GM18502 (cell line): ENCODE measurements around the gene DKC1.

ENCODE experiments used
- ATAC-seq: cut with Tn5 transposase; IDR thresholded peaks from one replicate; pipeline ENCODE4 v1.9.1; 2021; ENCODE audit warnings: mild to moderate bottlenecking; ENCODE audit not compliant: unreplicated experiment, poor library complexity

The DKC1 gene

GRCh38 chrX:154735695-154736393, 26.8 kb upstream of the DKC1 start:
- ATAC-seq, result no peak

GRCh38 chrX:154737136-154737535, 25.5 kb upstream of the DKC1 start:
- ATAC-seq, result no peak

GRCh38 chrX:154738011-154738738, 24.5 kb upstream of the DKC1 start:
- ATAC-seq, result no peak

- ATAC-seq, result no peak
These were observed 22.7 kb upstream of the DKC1 start for GRCh38 chrX:154739952-154740465.

- no peak for ATAC-seq
These were observed 20.1 kb upstream of the DKC1 start for GRCh38 chrX:154742613-154743012.

GRCh38 chrX:154748712-154749339, 13.8 kb upstream of the DKC1 start:
- ATAC-seq, result peak; percentile 53

GRCh38 chrX:154749856-154750255, 12.8 kb upstream of the DKC1 start:
- ATAC-seq, result no peak

- peak; percentile 54 for ATAC-seq
These were observed 12.1 kb upstream of the DKC1 start, which contains the start of gene GAB3 for GRCh38 chrX:154750301-154751202. GAB3 (minus strand) TSS chrX:154751077; CDS start chrX:154751025, 52 bp downstream.

- peak; percentile 23 for ATAC-seq
These were observed 11.4 kb upstream of the DKC1 start for GRCh38 chrX:154751203-154751668.

GRCh38 chrX:154751669-154752271, 10.9 kb upstream of the DKC1 start:
- no peak for ATAC-seq

GRCh38 chrX:154758696-154759095, 4.0 kb upstream of the DKC1 start:
- ATAC-seq, result no peak

GRCh38 chrX:154761977-154762536, 607 bp upstream of the DKC1 start:
- no peak for ATAC-seq

GRCh38 chrX:154774622-154775021, 12.0 kb downstream of the DKC1 start:
- ATAC-seq, result no peak

GRCh38 chrX:154775419-154776349, 13.0 kb downstream of the DKC1 start:
- no peak for ATAC-seq

- ATAC-seq, result no peak
These were observed 14.1 kb downstream of the DKC1 start for GRCh38 chrX:154776753-154777152.

GRCh38 chrX:154779261-154779660, 16.6 kb downstream of the DKC1 start:
- no peak for ATAC-seq

GRCh38 chrX:154780968-154781367, 18.3 kb downstream of the DKC1 start:
- no peak for ATAC-seq
